ENCODE measurements around the gene KDM6A.
A peak's percentile ranks its signal among the peaks of the same experiment; 100 is the strongest.
"Not testable (repeated sequence)": the region's sequence is repeated elsewhere in the genome, so short reads cannot be mapped to it uniquely, and the experiment has no call there.

The KDM6A gene

GRCh38 chrX:44996277-44996676 lies 123.3 kb downstream of the KDM6A start:
- no peak for TF ChIP-seq CTCF (IDR thresholded peaks at IDR 0.05; ENCODE audit: extremely low read depth, insufficient read depth, missing control alignments)
- in situ Hi-C loops (cut with MboI; ENCODE audit: low pct_unique_long_range_greater_than_20kb, low sequenced_read_pairs, unreplicated experiment): no loop called here
- DNase-seq (ENCODE audit: low spot score): peak; percentile 37

- no peak for DNase-seq (ENCODE audit: low spot score)
- no peak for TF ChIP-seq CTCF (IDR thresholded peaks at IDR 0.05; ENCODE audit: extremely low read depth, insufficient read depth, missing control alignments)
- in situ Hi-C loops (cut with MboI; ENCODE audit: low pct_unique_long_range_greater_than_20kb, low sequenced_read_pairs, unreplicated experiment): no loop called here
Observed at GRCh38 chrX:44997282-44997812, 124.4 kb downstream of the KDM6A start.

- no peak for TF ChIP-seq CTCF (IDR thresholded peaks at IDR 0.05; ENCODE audit: extremely low read depth, insufficient read depth, missing control alignments)
- in situ Hi-C loops (cut with MboI; ENCODE audit: low pct_unique_long_range_greater_than_20kb, low sequenced_read_pairs, unreplicated experiment): no loop called here
- DNase-seq (ENCODE audit: low spot score): peak; percentile 50
Observed at GRCh38 chrX:44997888-44998287, 124.9 kb downstream of the KDM6A start.

- in situ Hi-C loops (cut with MboI; ENCODE audit: low pct_unique_long_range_greater_than_20kb, low sequenced_read_pairs, unreplicated experiment); DNase-seq (ENCODE audit: low spot score): not testable (repeated sequence)
Observed at GRCh38 chrX:44999237-44999636, 126.2 kb downstream of the KDM6A start.

- in situ Hi-C loops (cut with MboI; ENCODE audit: low pct_unique_long_range_greater_than_20kb, low sequenced_read_pairs, unreplicated experiment); DNase-seq (ENCODE audit: low spot score): not testable (repeated sequence)
Observed at GRCh38 chrX:44999872-45000271, 126.9 kb downstream of the KDM6A start.

- in situ Hi-C loops (cut with MboI; ENCODE audit: low pct_unique_long_range_greater_than_20kb, low sequenced_read_pairs, unreplicated experiment): no loop called here
- no peak for DNase-seq (ENCODE audit: low spot score)
- no peak for TF ChIP-seq CTCF (IDR thresholded peaks at IDR 0.05; ENCODE audit: extremely low read depth, insufficient read depth, missing control alignments)
Observed at GRCh38 chrX:45001048-45001447, 128.1 kb downstream of the KDM6A start.

- TF ChIP-seq CTCF (IDR thresholded peaks at IDR 0.05; ENCODE audit: extremely low read depth, insufficient read depth, missing control alignments): no peak
- in situ Hi-C loops (cut with MboI; ENCODE audit: low pct_unique_long_range_greater_than_20kb, low sequenced_read_pairs, unreplicated experiment): no loop called here
- DNase-seq (ENCODE audit: low spot score): no peak
Observed at GRCh38 chrX:45003085-45003484, 130.1 kb downstream of the KDM6A start.
